Endothelial cell of umbilical vein (primary cell): ENCODE measurements around the gene EVA1A. TPM values are rescaled to one million over a fixed set of nuclear protein-coding genes. Genes with fewer than 3 reads are reported as not detected.

Source experiments
- BruUV-seq: library from RNA; stranded (reverse); fragments of 400-500 nt; replicated peaks from 2 replicates; lab custom pipeline; 2021; lab: Mats Ljungman, UMichigan
- CTCF ChIA-PET: fragments of 300-600, 350-600 bp; sonication (Branson Sonifier 250); formaldehyde crosslinking; loops from one replicate; lab custom pipeline; 2021; ENCODE audit warnings: antibody characterized with exemption, inconsistent platforms; lab: Charles Lee
- POLR2A ChIA-PET: fragments of 300-600, 350-600 bp; sonication (Branson Sonifier 250); formaldehyde crosslinking; loops from one replicate; lab custom pipeline; 2021; ENCODE audit warnings: antibody characterized with exemption, inconsistent platforms; lab: Charles Lee
- DNase-seq: peaks from one replicate; pipeline ENCODE4 v3.0.0-alpha.2; 2011; ENCODE audit warnings: low read depth, low spot score
- FAIRE-seq: peaks from 2 replicates; lab custom pipeline; 2011; peaks lifted over from hg19 to GRCh38; lab: Jason Lieb, UNC
- H2AFZ ChIP-seq: 2 replicates; pipeline ENCODE4 v1.6.0; 2012; ENCODE audit warnings: low read depth, low read length, control low read depth, inconsistent platforms
- H3K27ac ChIP-seq: 2 replicates; pipeline ENCODE4 v1.5.1; 2011; ENCODE audit warnings: low read depth, mild to moderate bottlenecking, control low read depth, low read length, moderate library complexity; ENCODE audit not compliant: insufficient read depth
- H3K27me3 ChIP-seq, 2 experiments: 2 replicates each; pipeline versions ENCODE4 v1.6.0 to v1.6.1; 2011; ENCODE audit warnings: low read length in 2 of 2, mixed read lengths in 1 of 2; ENCODE audit not compliant: control insufficient read depth in 2 of 2, insufficient read depth in 2 of 2
- H3K36me3 ChIP-seq, 2 experiments: 2 replicates in 1 of 2; 3 replicates in 1 of 2; pipeline ENCODE4 v1.5.1; 2011; ENCODE audit warnings: low read length in 2 of 2, mild to moderate bottlenecking in 1 of 2, moderate library complexity in 1 of 2; ENCODE audit not compliant: control insufficient read depth in 2 of 2, insufficient read depth in 2 of 2; ENCODE audit errors: extremely low read depth in 1 of 2
- H3K4me1 ChIP-seq: 3 replicates; pipeline ENCODE4 v1.5.1; 2011; ENCODE audit warnings: mild to moderate bottlenecking, low read length; ENCODE audit not compliant: control insufficient read depth, insufficient read depth; ENCODE audit errors: extremely low read depth
- H3K4me2 ChIP-seq: 2 replicates; pipeline ENCODE4 v1.6.1; 2011; ENCODE audit warnings: low read length, control low read depth, mixed read lengths; ENCODE audit not compliant: insufficient read depth
- H3K4me3 ChIP-seq, 3 experiments: fragments of 200-600 bp in 1 of 3; sonication (generic), shearing (Covaris generic) in 1 of 3; replicated peaks in 1 of 3; 2 replicates each; pipeline ENCODE4 v1.5.1; 2011 to 2016; ENCODE audit warnings: control low read depth in 3 of 3, low read length in 3 of 3, mild to moderate bottlenecking in 2 of 3, inconsistent platforms in 1 of 3, low read depth in 1 of 3, moderate library complexity in 1 of 3; ENCODE audit not compliant: insufficient read depth in 1 of 3
- H3K79me2 ChIP-seq: 2 replicates; pipeline ENCODE4 v1.6.0; 2012; ENCODE audit warnings: low read length, inconsistent platforms; ENCODE audit not compliant: control insufficient read depth, insufficient read depth
- H3K9ac ChIP-seq: replicated peaks from 2 replicates; pipeline ENCODE3; 2011; ENCODE audit warnings: low read length, control low read depth; ENCODE audit not compliant: insufficient read depth; ENCODE audit errors: extremely low read depth
- H3K9me1 ChIP-seq: replicated peaks from 3 replicates; pipeline ENCODE4 v1.6.0; 2011; ENCODE audit warnings: mild to moderate bottlenecking, low read length; ENCODE audit not compliant: control insufficient read depth, insufficient read depth; ENCODE audit errors: extremely low read depth
- H3K9me3 ChIP-seq: replicated peaks from 2 replicates; pipeline ENCODE4 v1.5.1; 2012; ENCODE audit warnings: low read length, inconsistent platforms; ENCODE audit not compliant: control insufficient read depth, insufficient read depth
- H4K20me1 ChIP-seq: replicated peaks from 2 replicates; pipeline ENCODE3; 2011; ENCODE audit warnings: mild to moderate bottlenecking, low read length; ENCODE audit not compliant: control insufficient read depth, insufficient read depth; ENCODE audit errors: extremely low read depth
- EZH2 ChIP-seq: IDR thresholded peaks from 2 replicates; pipeline ENCODE4 v1.6.1; 2012; ENCODE audit warnings: borderline replicate concordance, low read depth, mild to moderate bottlenecking, moderate library complexity, low read length, inconsistent platforms; ENCODE audit not compliant: severe bottlenecking
- FOS ChIP-seq: IDR thresholded peaks from 2 replicates; pipeline ENCODE4 v1.6.1; 2011; ENCODE audit warnings: mild to moderate bottlenecking, low read length, moderate library complexity, borderline replicate concordance; ENCODE audit not compliant: insufficient read depth
- GATA2 ChIP-seq: IDR thresholded peaks from 2 replicates; pipeline ENCODE4 v1.7.0; 2011; ENCODE audit warnings: low read depth, mild to moderate bottlenecking, moderate library complexity, mixed read lengths, low read length; ENCODE audit not compliant: insufficient read length, insufficient read depth
- JUN ChIP-seq: IDR thresholded peaks from 2 replicates; pipeline ENCODE4 v1.6.1; 2011; ENCODE audit warnings: borderline replicate concordance, low read depth; ENCODE audit not compliant: insufficient read length, insufficient read depth
- MYC ChIP-seq: IDR thresholded peaks from one replicate; pipeline ENCODE4 v1.6.1; 2011; ENCODE audit warnings: mild to moderate bottlenecking, low read depth, low read length
- POLR2A ChIP-seq: IDR thresholded peaks from 2 replicates; pipeline ENCODE4 v1.6.1; 2012; ENCODE audit warnings: low read depth, mild to moderate bottlenecking, control low read depth, low read length
- POLR2AphosphoS5 ChIP-seq: IDR thresholded peaks from 2 replicates; pipeline ENCODE4 v1.6.1; 2012; ENCODE audit warnings: low read depth, mild to moderate bottlenecking, control low read depth, low read length, moderate library complexity; ENCODE audit not compliant: insufficient read depth
- dilution Hi-C: fragments of 300-500 bp; cut with MboI; formaldehyde crosslinking; loops from one replicate; pipeline ENCODE4 v1.15.0; 2019; ENCODE audit warnings: low sequenced_read_pairs; ENCODE audit not compliant: extremely low pct_ligation_motif_present
- intact Hi-C: fragments of 100-400 bp; cut with micrococcal nuclease; formaldehyde crosslinking; loops from one replicate; pipeline ENCODE4 v1.10.0; 2022
- polyA plus RNA-seq, 4 experiments: library from polyadenylated mRNA; depleted of rRNA in 3 of 4; stranded (reverse) in 3 of 4; unstranded in 1 of 4; fragments of >200 nt; gene quantifications; 2 replicates each; pipeline versions ENCODE4 v1.2.1 to v1.2.3, GENCODE V29; 2011 to 2012; ENCODE audit warnings: missing spikeins in 1 of 4
- total RNA-seq: library from RNA; stranded (reverse); gene quantifications from 2 replicates; pipeline ENCODE4 v1.2.3, GENCODE V29; 2021
- TF ChIP-seq, protein P1 (sequence below): IDR thresholded peaks from 2 replicates; pipeline ENCODE4 v1.6.1; 2011; ENCODE audit not compliant: insufficient read depth, insufficient read length
- TF ChIP-seq, protein P2 (sequence below), 2 donors: IDR thresholded peaks; 1 replicate in 1 of 2; 2 replicates in 1 of 2; pipeline ENCODE4 v1.5.1; 2011; ENCODE audit warnings: low read length in 2 of 2, mild to moderate bottlenecking in 2 of 2, moderate library complexity in 2 of 2, control low read depth in 1 of 2, inconsistent platforms in 1 of 2, low read depth in 1 of 2; ENCODE audit not compliant: insufficient read depth in 1 of 2; ENCODE audit errors: extremely low read depth in 1 of 2

Gene EVA1A
- total and polyA plus RNA-seq, 2 donors (not counting 3 experiments of a cell fraction or from before 2014, with no cell fraction given), result 52.6 to 66.5 TPM

DNA sequence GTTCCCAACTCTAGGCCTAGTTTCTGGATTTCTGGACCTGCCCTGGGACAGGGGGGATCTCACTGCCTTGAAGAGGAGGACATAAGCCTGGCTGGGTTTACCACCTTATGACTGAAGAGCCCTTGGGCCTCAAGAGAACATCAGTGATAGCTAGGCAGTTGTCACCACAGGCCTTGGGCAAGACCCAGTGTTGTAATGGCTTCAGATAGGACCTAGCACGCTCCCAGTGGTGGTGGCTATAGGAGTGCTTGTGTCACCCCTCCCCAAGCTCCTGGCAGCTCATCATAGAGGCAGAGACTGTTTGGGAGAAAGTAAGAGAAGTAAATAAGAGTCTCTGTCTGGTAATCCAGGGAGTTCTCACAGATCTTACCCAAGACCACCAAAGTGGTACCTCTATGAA is 19.4 kb upstream of the EVA1A start:
- TF ChIP-seq GATA2 (no peak), POLR2A (no peak), JUN (no peak), MYC (no peak), EZH2 (no peak), FOS (no peak), POLR2AphosphoS5 (no peak)
- TF ChIP-seq, protein P1, sequence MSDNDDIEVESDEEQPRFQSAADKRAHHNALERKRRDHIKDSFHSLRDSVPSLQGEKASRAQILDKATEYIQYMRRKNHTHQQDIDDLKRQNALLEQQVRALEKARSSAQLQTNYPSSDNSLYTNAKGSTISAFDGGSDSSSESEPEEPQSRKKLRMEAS, result no peak
- TF ChIP-seq, protein P2, sequence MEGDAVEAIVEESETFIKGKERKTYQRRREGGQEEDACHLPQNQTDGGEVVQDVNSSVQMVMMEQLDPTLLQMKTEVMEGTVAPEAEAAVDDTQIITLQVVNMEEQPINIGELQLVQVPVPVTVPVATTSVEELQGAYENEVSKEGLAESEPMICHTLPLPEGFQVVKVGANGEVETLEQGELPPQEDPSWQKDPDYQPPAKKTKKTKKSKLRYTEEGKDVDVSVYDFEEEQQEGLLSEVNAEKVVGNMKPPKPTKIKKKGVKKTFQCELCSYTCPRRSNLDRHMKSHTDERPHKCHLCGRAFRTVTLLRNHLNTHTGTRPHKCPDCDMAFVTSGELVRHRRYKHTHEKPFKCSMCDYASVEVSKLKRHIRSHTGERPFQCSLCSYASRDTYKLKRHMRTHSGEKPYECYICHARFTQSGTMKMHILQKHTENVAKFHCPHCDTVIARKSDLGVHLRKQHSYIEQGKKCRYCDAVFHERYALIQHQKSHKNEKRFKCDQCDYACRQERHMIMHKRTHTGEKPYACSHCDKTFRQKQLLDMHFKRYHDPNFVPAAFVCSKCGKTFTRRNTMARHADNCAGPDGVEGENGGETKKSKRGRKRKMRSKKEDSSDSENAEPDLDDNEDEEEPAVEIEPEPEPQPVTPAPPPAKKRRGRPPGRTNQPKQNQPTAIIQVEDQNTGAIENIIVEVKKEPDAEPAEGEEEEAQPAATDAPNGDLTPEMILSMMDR (IDR thresholded peaks at IDR 0.05; ENCODE audit: extremely low read depth in 1 of 2, insufficient read depth in 1 of 2, low read depth in 1 of 2, low read length in 2 of 2), result no peak
- no TSS peak for BruUV-seq
- Histone ChIP-seq H3K27me3 (peaks cover 0 to 5% of the 10 kb centered on the region in 2 experiments), H3K36me3 (no peaks in the 10 kb centered on the region), H3K4me1 (no peaks in the 10 kb centered on the region), H3K9me1 (no peaks in the 10 kb centered on the region), H3K9me3 (no peaks in the 10 kb centered on the region), H3K79me2 (no peaks in the 10 kb centered on the region), H3K27ac (no peak overlapping the region), H3K9ac (no peak overlapping the region), H4K20me1 (no peaks in the 10 kb centered on the region), H3K4me2 (no peak overlapping the region), H2AFZ (no peak overlapping the region), H3K4me3 (no peak overlapping the region)
- POLR2A ChIA-PET, result no interaction called here
- dilution Hi-C loops (no loop called here), intact Hi-C loops (no loop called here)
- no peak for FAIRE-seq
- CTCF ChIA-PET, result interaction anchor here (0.6 kb wide), 1 partner anchor 19 kb away, joined by 3 read pairs; no protein-coding TSS in a partner anchor
- no peak for DNase-seq
